ENCODE results near the gene ALK. TPM values are rescaled to one million over a fixed set of nuclear protein-coding genes. Genes with fewer than 3 reads are reported as not detected.

ALK gene
- total RNA-seq, 1 donor from 2014 or later, result 1.1 TPM

DNA sequence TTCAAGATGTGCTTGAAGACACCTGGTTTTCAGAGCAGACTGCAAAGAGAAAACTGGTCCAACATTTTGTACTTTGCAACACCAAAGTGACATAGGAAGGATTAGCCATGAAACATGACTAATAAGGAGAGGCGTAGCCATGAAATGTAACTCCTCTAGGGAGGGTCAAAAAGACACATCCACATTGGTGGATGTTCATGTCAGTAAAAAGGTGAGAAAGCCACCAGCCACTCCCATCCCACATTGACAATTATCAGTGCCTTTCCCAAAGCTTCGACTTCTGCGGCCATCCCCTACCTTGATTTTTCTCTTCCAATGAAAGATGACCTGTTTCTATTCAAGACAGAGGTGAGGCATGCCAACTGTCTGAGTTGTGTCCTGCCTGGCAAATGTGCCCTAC is 223.2 kb downstream of the ALK start:
- H3K27ac ChIP-seq, result no peak overlapping the region
- DNase-seq (no peak), ATAC-seq (no peak)
- no peaks in the 10 kb centered on the region for H3K27me3 ChIP-seq (ENCODE audit: low read depth)
- TF ChIP-seq, protein P1, sequence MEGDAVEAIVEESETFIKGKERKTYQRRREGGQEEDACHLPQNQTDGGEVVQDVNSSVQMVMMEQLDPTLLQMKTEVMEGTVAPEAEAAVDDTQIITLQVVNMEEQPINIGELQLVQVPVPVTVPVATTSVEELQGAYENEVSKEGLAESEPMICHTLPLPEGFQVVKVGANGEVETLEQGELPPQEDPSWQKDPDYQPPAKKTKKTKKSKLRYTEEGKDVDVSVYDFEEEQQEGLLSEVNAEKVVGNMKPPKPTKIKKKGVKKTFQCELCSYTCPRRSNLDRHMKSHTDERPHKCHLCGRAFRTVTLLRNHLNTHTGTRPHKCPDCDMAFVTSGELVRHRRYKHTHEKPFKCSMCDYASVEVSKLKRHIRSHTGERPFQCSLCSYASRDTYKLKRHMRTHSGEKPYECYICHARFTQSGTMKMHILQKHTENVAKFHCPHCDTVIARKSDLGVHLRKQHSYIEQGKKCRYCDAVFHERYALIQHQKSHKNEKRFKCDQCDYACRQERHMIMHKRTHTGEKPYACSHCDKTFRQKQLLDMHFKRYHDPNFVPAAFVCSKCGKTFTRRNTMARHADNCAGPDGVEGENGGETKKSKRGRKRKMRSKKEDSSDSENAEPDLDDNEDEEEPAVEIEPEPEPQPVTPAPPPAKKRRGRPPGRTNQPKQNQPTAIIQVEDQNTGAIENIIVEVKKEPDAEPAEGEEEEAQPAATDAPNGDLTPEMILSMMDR (IDR thresholded peaks at IDR 0.05), result no peak
- intact Hi-C loops (cut with DNase I), result no loop called here
- H3K9me3 ChIP-seq, result no peaks in the 10 kb centered on the region
- no peak overlapping the region for H3K4me3 ChIP-seq
- no peaks in the 10 kb centered on the region for H3K4me1 ChIP-seq
- H3K36me3 ChIP-seq, result no peaks in the 10 kb centered on the region

DNA sequence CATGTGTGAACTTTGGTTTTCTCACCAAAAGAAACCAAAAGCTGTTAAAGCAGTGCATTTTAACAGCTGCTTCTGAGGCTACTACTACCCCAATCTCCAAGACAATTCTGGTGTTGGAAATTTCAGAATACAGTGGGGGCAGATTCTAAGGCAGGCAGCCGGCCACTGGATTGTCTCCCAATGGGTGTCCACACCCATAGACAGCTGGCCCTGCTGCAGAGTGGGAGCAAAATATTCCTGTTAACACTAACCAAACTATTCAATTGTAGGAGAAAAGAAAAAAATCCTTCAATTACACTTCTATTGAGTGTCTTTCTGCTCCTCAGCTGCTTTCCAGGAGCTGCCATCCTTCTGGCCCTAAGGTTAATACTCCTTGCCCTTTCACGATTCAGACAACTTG is 223.7 kb downstream of the ALK start:
- Histone ChIP-seq H3K4me3 (no peak overlapping the region), H3K9me3 (no peaks in the 10 kb centered on the region), H3K27ac (no peak overlapping the region), H3K4me1 (no peaks in the 10 kb centered on the region), H3K27me3 (ENCODE audit: low read depth) (no peaks in the 10 kb centered on the region), H3K36me3 (no peaks in the 10 kb centered on the region)
- intact Hi-C loops (cut with DNase I), result no loop called here
- no peak for ATAC-seq
- TF ChIP-seq, protein P1 (IDR thresholded peaks at IDR 0.05), result no peak
- no peak for DNase-seq

DNA sequence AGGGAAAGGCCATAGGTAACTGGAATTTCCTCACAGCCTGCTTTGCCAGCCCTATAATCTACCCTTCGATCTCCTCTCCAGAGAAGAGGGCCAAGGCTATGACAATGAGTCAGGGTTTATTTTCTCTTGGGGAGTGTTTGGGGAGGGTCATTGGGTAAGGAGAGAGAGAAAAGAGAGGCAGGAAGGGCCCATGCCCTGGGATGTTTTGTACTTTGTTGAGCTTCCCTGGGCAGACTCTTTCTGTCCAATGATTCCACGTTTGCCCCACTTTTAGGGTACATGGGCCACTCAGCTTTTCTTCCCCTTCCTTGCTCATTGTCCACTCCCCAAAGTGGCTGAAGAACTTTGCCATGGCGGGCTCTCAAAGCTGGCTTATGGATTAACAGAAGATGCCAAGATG is 224.2 kb downstream of the ALK start:
- Histone ChIP-seq H3K4me1 (no peaks in the 10 kb centered on the region), H3K36me3 (no peaks in the 10 kb centered on the region), H3K27me3 (ENCODE audit: low read depth) (no peaks in the 10 kb centered on the region), H3K4me3 (no peak overlapping the region), H3K27ac (no peak overlapping the region), H3K9me3 (no peaks in the 10 kb centered on the region)
- ATAC-seq, result no peak
- TF ChIP-seq, protein P1 (IDR thresholded peaks at IDR 0.05), result no peak
- intact Hi-C loops (cut with DNase I), result no loop called here
- DNase-seq, result no peak

DNA sequence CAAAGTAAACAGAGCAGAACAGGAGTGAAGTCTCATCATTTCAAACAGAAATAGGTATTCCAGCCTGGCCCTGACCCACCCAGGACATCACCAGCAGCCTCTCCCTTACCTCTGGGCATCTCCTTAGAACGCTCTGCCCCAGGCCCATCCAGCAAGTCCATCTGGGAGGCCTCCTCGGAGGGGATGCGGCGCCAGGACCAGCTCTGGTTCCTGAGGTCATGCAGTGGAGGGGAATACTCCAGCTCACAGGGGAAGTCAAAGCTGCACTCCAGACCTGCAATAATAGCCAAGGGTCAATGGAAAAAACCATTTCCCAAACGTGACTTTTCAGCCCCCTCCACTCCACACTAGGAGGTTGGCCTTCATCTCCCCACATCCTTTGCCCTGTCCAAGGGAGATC is 226.6 kb downstream of the ALK start:
- Histone ChIP-seq H3K4me1 (no peaks in the 10 kb centered on the region), H3K27ac (no peak overlapping the region), H3K36me3 (no peaks in the 10 kb centered on the region), H3K9me3 (no peaks in the 10 kb centered on the region), H3K4me3 (no peak overlapping the region), H3K27me3 (ENCODE audit: low read depth) (no peaks in the 10 kb centered on the region)
- DNase-seq, result no peak
- intact Hi-C loops (cut with DNase I), result no loop called here
- TF ChIP-seq, protein P1 (IDR thresholded peaks at IDR 0.05), result no peak
- ATAC-seq, result no peak

DNA sequence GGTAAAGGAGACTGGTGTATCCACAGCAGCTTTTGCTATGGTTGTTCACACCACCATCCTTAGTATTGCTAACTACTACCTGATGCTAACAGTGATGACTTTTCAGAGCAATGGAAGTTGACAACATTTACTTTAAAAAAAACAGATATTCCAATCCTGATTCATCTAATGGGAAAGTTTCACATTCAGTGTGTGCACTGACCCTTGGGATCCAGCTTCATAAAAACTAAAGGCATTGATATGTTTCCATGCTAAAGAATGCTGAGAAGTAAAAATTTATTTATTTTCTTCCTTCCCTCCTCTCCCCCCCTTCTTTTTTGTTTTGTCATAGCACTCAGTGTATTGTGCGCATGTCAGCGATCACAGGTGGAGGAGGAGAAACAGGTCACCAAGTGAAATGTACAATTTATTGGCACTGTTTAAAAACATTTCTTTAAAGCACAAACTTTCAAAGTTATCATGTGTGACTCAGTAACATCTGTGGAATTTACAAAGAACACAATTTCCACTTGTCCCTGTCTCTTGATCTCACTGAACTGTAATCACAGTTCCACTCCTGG is 229.9 kb downstream of the ALK start:
- Histone ChIP-seq H3K36me3 (no peaks in the 10 kb centered on the region), H3K27ac (no peak overlapping the region), H3K4me3 (no peak overlapping the region), H3K9me3 (no peaks in the 10 kb centered on the region), H3K4me1 (no peaks in the 10 kb centered on the region), H3K27me3 (ENCODE audit: low read depth) (no peaks in the 10 kb centered on the region)
- DNase-seq (no peak), ATAC-seq (no peak)
- intact Hi-C loops (cut with DNase I), result no loop called here
- TF ChIP-seq, protein P1 (IDR thresholded peaks at IDR 0.05), result no peak

DNA sequence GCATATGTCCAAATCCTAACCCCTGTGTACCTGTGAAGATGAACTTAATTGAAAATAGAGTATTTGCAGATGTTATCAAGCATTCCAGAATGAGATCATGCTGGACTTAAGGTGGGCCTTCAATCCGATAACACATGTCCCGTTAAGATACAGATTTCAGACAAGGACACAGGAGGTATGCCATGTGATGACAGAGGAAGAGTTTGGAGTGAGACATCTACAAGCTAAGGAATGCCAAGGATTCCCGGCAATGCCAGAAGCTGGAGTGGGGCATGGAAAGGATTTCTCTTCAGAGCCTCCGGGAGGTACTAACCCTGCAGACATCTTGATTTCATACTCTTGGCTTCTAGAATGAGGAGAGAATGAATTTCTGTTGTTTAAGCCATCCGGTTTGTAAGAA is 231.7 kb downstream of the ALK start:
- Histone ChIP-seq H3K27me3 (ENCODE audit: low read depth) (no peaks in the 10 kb centered on the region), H3K4me1 (no peaks in the 10 kb centered on the region), H3K27ac (no peak overlapping the region), H3K36me3 (no peaks in the 10 kb centered on the region), H3K4me3 (no peak overlapping the region), H3K9me3 (no peaks in the 10 kb centered on the region)
- TF ChIP-seq, protein P1 (IDR thresholded peaks at IDR 0.05), result no peak
- intact Hi-C loops (cut with DNase I), result no loop called here
- no peak for DNase-seq
- no peak for ATAC-seq
